Stimulated activated CD4-positive, alpha-beta T cell treated with anti-CD3 and anti-CD28 coated beads, TNF-alpha, amount 100 ng/mL, for 4 hours (primary cell): ENCODE measurements around the gene RBMS3.
"Not testable (repeated sequence)": the region's sequence is repeated elsewhere in the genome, so short reads cannot be mapped to it uniquely, and the experiment has no call there.

ENCODE experiments used
- DNase-seq, 3 experiments: peaks; one replicate each; pipeline ENCODE4 v3.0.0-alpha.2; 2020; ENCODE audit warnings: low read depth in 3 of 3

The RBMS3 gene

DNA sequence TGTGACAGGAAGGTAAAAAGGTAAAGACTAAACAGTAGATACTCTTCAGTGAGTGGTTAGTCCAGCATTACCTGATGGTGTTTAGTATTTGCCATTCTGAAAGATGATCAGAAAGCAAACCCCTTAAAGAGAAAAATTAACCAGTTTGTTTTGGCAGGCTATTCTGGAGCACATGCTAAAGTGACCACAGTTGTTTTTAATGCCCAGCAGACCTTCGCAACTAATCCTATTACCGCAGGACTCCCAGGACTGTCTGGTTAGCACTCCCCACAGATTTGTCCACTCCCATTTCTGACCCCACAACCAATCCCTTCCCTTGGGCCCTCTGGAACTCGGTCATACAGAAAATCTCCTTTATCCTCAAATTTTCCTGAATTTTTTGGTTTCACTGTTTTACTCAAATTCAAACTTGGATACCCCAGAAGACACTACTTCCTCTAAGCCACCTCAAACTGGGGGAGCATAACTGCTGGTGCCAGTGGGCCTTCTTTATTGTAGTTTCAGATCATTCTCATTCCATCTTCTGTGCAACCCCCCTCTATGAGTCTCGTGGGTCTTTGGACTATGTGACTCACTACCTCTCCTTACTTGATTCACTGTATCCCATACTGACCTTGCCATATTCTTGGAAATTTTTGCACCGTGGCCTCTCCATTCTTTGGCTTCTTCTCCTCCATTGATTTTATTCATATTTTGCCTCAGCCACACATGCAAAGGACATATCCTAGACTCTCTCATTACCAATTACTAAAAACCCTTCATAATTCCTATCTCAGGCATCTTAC lies 104.4 kb downstream of the RBMS3 start:
- DNase-seq, result no peak

DNA sequence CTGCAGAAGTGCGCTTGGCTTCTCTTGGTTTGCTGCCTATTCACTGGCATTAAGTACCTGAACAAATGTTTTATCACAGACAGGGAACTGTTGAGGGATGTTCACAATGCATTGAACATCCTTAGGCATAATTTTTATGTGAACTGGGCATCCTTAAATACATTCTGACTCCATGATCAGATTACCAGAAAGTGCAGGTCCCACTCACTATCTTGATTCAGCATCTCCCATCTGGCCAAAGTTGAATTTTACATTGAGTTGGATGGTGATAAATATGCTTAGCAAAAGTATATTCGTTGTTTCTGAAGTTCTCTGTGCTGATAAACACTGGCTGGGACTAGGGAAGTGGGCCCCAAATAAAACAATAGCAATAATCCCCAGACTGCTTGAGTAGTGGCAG lies 108.5 kb downstream of the RBMS3 start:
- DNase-seq, result no peak

DNA sequence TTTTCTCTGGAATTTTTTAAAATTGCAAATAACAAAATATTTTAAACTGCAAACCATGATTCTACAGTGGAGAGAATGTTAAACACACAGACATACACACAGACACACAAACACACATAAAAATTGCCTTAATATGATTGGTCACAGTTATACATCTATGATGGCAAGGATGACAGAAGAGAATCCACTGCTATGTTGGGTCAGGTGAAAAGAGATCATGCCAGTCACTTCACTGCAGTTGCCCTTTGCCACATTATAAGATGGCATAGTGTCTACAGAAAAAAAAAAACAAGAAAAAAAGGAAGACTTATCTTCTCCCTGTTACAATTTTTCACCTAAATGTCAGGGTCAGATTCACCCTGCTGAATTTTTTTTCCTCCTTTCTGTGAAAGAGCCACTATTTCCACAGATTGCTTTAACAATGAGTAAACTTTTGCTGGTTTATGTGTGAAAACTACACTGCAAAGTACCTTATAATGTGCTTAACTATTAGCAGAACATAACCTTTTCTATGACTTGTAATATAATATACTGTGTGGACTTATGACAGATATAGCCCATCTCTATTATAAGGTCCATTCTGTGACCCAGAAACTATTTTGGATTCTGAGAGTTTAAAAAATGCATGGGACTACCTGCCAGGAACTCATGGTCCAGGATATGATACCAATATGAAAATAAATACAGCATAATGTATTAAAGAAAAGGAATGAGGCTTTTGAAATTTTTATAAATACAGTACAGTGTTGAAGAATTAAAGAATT lies 111.9 kb downstream of the RBMS3 start:
- DNase-seq, result no peak

- not testable (repeated sequence) for DNase-seq
These were observed 113.1 kb downstream of the RBMS3 start for GRCh38 chr3:29393946-29394345.

GRCh38 chr3:29397406-29397805 lies 116.5 kb downstream of the RBMS3 start:
- DNase-seq, result no peak

DNA sequence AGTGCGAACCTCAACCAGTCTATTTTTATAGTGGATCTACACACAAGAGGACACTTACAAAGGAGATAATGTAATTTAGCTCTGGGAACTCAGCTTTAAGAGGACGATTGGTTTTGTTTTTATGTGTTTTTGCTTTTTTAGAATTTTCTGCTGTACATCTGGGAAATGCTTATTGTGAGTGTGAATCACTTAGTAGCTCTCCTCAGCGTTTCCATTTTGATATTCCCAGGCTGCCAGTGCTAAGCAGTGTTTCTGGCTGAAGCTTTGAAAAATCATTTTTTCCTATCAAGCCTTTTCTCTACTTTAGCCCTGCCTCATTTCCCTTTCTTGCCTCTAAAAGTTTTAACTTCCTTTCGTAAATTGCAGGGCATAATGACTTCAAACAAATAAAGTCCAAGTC lies 117.9 kb downstream of the RBMS3 start:
- DNase-seq, result no peak

- no peak for DNase-seq
These were observed 125.5 kb downstream of the RBMS3 start for GRCh38 chr3:29406291-29406832.

DNA sequence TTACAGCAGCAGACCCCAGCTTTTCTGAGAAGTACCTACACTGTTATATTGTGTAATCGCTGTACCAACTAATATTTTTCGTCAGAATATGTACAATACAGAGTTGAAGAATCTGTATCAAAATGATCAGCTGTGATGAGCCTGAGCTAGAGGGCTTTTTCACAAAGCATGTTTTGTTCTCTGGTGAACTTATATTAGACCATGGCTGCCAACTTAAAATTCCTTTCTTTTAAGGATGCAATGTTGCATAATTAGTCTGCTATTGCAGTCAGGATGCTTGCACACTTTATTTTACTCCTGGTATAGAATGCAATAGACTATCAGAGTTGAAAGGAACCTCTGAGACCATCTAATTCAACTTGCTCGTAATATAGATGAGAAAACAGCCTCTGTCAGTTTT lies 127.8 kb downstream of the RBMS3 start:
- no peak for DNase-seq

GRCh38 chr3:29409409-29409808 lies 128.5 kb downstream of the RBMS3 start:
- no peak for DNase-seq

- DNase-seq, result no peak
These were observed 129.3 kb downstream of the RBMS3 start for GRCh38 chr3:29410220-29410619.

GRCh38 chr3:29410660-29411405 lies 130.0 kb downstream of the RBMS3 start:
- DNase-seq, result no peak

- DNase-seq, result no peak
These were observed 131.2 kb downstream of the RBMS3 start for GRCh38 chr3:29412110-29412509.

DNA sequence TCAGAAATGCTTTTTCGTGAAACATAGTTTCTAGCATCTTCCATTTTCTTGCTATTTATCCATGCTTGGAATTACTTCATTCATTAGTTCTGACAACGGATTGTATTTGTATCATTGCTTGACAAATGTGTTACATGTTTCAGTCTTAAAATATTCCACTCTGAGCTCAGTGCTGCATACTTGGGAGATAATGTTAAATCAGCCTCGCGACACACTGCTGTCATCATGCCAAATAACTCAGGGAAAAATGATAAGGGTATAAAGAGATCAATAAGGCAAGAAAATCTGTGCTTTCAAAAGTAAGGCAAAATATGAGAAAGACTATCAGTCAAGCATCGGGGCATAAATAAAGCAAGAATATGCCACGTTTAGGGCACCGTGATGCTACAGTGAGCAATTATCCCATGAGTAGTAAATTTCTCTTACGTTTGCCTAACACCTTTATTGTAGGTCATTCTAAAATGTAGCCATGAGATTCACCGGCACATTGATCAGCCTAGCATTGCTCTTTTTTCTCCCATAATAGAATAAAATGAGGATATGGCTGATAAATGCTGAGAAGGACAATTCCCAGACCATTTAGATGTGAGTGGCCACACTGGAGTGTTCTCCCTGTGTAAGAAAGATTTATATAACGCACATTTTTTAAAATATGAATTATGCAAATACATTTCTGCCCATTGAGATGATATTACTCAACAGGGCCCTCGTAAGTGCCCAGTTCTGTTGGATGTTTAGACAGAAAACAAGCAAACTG lies 133.8 kb downstream of the RBMS3 start:
- DNase-seq, result no peak

- no peak for DNase-seq
These were observed 134.8 kb downstream of the RBMS3 start for GRCh38 chr3:29415482-29416223.

DNA sequence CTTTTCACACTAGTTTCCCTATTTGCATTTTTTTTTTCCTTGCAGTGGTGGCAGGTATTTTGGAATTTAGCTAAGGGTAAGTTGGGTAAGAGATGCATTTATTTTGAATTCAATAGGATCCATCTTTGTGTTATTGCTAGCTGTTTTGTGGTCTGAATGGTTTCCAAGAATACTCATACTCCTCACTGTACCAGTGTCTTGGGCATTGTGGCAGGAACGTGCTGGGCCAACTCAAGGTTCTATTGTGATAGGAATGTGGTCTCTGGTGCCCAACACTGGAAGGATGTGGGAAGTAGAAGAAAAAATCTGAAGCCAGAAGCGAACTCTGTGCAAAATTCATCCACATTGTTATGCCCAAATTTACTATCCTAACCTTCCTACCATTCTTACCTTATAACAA lies 135.6 kb downstream of the RBMS3 start:
- no peak for DNase-seq

- DNase-seq, result no peak
These were observed 139.2 kb downstream of the RBMS3 start for GRCh38 chr3:29420106-29420505.

GRCh38 chr3:29426302-29427226 lies 145.7 kb downstream of the RBMS3 start:
- no peak for DNase-seq

GRCh38 chr3:29427266-29428103 lies 146.6 kb downstream of the RBMS3 start:
- DNase-seq, result no peak
